Omental fat pad (tissue), 4 donors: ENCODE measurements around the gene FGGY. TPM values are rescaled to one million over a fixed set of nuclear protein-coding genes. Genes with fewer than 3 reads are reported as not detected.
A peak's percentile ranks its signal among the peaks of the same experiment; 100 is the strongest.
"Not testable (repeated sequence)": the region's sequence is repeated elsewhere in the genome, so short reads cannot be mapped to it uniquely, and the experiment has no call there.

Experiments
- ATAC-seq: fragments of 150-250 bp; one replicate; pipeline ENCODE4 v1.9.1; 2016; ENCODE audit warnings: mild to moderate bottlenecking, moderate library complexity; ENCODE audit not compliant: low FRiP score
- DNase-seq: peaks from one replicate; pipeline ENCODE4 v3.0.0-alpha.2; 2019; ENCODE audit warnings: low spot score
- CTCF ChIP-seq, 3 donors: fragments of 450-650 bp; IDR thresholded peaks; one replicate each; pipeline ENCODE4 v1.5.1; 2016 to 2017; ENCODE audit warnings: antibody characterized with exemption in 3 of 3, mild to moderate bottlenecking in 3 of 3, moderate library complexity in 2 of 3
- total RNA-seq, 4 donors: library from RNA; depleted of rRNA; stranded (reverse); fragments of >200 nt; gene quantifications; one replicate each; pipeline ENCODE4 v1.1.0, GENCODE V29; 2016

Gene FGGY
- total RNA-seq, 4 donors from 2014 or later = 4.9 to 20.6 (median 10.7) TPM

GRCh38 chr1:59349101-59349500 is 52.2 kb downstream of the FGGY start:
- ATAC-seq (no peak), DNase-seq (no peak)
- no peak for TF ChIP-seq CTCF (IDR thresholded peaks at IDR 0.05)

- no peak for ATAC-seq
- TF ChIP-seq CTCF (IDR thresholded peaks at IDR 0.05) = no peak
Observed at GRCh38 chr1:59350521-59350920, 53.6 kb downstream of the FGGY start.

GRCh38 chr1:59352065-59352464 is 55.2 kb downstream of the FGGY start:
- TF ChIP-seq CTCF (IDR thresholded peaks at IDR 0.05) = no peak
- DNase-seq = no peak
- ATAC-seq = no peak

More at GRCh38 chr1:59350521-59350920, 53.6 kb downstream of the FGGY start:
- DNase-seq = no peak

- no peak for ATAC-seq
- TF ChIP-seq CTCF (IDR thresholded peaks at IDR 0.05) = no peak
- no peak for DNase-seq
Observed at GRCh38 chr1:59353453-59353852, 56.6 kb downstream of the FGGY start.

DNA sequence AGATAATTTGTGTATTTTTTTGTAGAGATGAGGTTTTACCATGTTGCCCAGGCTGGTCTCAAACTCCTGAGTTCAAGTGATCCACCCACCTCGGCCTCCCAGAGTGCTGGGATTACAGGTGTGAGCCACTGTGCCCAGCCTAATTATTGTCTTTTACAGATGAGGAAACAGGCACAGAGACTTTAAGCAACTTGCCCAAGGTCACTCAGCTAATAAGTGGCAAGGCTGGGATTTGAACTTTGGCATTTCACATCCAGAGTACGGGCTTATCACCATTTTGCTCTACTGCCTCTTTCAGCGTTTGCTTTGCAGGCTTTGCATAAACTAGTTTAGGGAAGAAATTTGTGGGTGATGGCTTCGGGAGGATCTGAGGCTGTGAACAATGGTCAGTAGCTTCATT is 57.3 kb downstream of the FGGY start:
- not testable (repeated sequence) for DNase-seq, ATAC-seq

DNA sequence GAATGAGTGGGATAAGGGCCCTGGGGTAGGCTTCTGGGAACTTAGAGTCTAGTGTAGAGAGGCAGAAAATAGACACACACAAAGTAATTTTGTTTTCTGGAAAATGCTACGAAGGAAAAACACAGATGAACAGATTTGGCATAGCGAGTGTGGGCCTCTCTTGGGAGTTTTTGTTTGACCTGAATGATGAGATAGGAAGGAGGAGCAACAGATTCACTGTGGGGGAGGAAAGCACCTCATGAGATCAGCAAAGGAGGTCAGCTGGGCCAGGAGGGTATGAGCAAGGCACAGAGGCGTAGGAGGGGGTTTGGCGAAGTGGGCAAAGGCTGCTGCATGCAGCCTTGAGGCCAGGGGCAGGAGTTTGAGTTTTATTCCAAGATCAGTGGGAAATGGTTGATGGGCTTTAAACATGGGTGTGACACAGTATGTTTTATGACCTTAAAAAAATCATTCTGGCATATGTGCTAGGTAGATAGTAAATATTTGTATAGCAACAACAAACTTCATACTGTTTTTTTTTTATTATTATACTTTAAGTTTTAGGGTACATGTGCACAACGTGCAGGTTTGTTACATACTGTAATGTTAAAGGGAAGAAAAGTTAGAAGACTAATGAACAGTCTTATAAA is 57.9 kb downstream of the FGGY start:
- DNase-seq = no peak
- no peak for TF ChIP-seq CTCF (IDR thresholded peaks at IDR 0.05)
- ATAC-seq = peak; percentile 89

DNA sequence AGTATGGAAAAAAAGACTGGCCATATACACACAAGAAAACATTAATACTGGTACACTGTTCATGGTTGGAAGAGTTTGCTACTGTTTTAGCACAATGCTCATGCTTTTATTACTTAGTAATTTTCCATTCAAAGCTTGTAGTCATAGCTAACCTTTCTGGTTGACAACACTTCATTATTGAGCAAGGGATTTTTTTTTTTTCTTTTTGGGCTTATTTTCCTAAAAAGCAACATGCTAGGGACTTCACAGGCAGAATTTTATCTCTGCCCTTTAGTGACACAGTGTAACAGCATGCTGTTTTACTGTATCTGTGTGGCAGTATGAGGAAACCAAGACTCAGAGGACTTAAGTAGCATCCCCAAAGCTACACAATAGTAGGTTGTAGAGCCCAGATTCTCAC is 58.5 kb downstream of the FGGY start:
- TF ChIP-seq CTCF (IDR thresholded peaks at IDR 0.05) = no peak
- DNase-seq (no peak), ATAC-seq (peak; percentile 67)
